ENCODE measurements around the gene STK11.

Gene STK11

DNA sequence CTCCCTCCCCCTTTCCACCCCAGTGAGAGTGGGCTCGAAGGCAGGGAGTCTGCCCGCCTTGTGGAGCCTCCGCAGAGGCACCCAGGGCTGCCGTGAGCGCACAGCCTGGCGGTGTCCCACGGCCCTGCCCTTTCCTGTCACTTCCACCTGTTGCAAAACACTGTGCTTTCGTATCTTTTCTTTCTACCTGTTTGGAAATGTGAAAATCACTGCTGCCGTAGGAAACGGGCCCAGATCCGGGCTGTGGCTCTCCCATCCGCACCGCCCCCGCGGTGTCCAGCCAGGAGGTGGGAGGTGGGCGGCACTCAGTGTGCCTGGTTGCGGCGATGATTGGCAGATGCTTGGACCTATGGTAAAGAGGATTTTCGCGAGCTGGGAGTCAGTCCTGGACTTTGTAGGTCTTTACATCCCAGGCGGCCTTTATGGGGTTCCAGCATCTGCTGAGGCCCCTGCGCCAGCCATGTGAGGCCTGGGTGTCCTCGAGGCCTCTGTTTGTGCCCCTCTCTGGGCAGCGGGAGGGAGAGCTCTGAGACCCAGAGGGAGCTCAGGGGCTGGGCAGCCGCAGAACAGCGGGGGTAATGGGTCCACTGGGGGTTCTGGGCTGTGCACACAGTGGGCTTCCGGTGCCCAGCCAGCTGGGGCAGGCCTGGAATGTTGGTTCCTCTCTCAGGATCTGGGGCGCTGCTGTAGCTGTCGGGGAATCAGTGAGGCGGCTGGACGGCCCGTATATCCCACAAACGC lies 6.1 kb downstream of the STK11 start:
- DNase-seq, result no peak

DNA sequence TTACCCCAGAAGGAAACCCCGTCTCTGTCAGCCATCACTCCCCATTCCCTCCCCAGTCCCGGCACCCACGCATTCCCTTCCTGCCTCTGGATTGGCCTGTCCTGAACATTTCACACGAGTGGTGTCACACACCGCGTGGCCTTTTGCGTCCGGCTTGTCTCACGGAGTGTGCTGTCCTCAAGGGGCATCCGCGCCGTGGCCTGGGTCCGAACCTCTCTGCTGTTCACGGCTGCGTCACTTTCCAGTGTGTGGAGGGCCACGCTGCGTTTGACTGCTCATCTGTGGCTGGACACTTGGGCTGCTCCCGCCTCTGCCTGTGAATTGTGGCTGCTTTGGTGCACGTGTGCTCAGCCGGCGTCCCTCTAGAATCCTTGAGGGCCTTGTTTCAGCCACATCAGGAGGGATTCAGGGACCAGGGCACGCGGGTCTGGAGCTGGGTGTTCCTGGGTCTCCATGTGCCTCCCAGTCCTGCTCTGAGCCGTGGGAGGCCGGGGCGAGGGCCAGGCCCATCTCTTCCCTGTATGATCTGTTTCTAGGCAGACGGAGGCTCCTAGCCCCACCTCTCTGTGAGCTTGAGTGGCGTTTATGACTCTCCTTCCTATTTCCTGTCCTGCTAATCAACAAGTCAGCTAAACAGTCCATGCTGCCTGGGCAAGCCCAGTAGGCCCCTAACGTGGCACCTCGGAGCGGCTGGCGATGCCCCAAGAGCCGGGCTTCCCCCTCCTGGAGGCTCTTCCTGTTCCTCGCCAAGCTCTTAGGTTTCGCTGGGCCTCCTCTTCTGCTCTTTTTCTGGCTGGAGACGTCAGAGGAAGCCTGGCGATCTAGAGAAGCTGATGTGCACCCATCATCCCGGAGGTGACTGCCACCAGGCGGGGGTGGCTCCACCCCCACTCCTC lies 8.1 kb downstream of the STK11 start:
- DNase-seq, result no peak

DNA sequence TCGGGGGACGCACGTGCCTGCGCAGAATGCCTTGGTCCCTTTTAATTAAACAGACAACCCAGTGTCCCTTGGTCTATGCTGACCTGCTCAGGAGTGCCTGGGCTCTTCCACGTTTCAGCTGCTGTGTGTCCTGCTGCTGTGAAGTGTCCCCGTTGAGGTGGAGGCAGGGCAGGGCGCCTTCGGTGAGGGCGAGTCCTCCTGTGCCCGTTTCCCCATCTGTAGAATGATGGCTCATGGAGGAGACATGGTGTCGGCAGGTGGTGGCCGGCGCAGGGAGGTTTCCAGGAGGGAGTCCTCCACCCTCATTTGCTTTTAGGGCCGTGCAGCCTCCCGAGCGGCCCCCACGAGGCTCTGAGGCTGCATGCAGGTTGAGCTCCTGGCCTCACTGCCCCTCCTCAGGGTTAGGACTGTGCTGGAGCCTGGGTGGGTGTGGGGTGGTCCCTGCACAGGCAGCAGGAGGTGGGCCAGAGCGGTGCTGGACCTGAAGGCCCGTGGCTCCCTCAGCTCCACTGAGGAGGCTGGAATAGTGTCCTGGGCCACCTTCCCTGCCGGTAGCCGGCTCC lies 8.8 kb downstream of the STK11 start:
- DNase-seq, result no peak

DNA sequence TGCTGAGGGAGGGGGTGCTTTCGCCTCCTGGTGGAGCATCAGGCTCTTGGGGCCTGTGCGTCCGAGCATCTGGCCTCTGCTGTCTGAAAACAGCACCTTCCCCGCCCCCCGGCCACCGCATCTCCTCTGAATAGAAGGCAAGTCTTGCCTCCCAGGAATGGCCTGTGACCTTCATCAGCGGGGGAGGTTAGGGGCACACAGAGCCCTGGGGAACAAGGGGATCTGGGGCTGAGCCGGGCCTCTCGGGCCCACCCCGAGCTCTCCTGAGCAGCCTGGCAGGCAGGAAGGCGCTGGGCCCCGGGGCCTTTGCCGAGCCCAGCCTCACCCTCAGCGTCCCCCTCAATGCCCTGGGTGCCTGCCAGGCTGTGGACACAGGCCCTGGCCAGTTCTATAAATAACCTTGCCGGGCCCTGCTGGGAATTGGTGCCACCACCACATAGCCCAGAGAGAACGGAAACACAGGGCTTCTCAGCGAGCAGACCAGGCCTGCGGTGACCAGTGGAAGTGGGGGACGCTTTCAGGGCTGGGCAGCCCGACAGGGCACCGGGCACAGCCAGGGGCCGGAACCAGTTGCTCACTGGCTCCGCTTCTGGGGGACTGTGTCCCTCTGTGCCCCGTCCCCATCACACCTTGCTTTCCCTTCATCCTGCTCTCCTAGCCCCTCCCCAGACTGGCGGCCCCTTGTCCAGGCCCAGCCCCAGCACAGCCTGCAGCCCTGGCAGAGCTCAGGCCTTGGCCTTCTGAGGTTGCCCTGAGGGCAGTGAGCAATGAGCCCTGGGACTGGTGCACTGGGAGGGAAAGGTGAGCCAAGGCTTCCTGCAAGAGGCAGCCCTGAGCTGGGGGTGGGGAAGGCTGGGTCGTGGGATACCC lies 9.5 kb downstream of the STK11 start:
- DNase-seq, result no peak

DNA sequence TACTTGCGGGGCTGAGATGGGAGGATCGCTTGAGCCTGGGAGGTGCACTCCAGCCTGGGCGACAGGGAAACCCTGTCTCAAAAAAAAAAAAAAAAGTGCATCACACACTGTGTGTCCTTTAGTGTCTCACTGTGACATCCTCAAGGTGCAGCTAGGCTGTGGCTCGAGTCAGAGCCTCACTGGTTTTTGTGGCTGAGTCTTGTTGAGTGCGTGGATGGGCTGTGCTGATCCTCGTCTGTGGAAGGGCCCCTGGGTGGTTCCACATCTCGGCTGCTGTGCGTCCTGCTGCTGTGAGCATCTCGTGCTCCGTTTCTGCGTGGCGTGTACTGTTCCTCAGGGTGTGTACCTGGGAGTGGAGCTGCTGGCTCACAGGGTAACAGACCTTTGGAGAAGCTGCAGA lies 11.2 kb downstream of the STK11 start:
- DNase-seq, result no peak

DNA sequence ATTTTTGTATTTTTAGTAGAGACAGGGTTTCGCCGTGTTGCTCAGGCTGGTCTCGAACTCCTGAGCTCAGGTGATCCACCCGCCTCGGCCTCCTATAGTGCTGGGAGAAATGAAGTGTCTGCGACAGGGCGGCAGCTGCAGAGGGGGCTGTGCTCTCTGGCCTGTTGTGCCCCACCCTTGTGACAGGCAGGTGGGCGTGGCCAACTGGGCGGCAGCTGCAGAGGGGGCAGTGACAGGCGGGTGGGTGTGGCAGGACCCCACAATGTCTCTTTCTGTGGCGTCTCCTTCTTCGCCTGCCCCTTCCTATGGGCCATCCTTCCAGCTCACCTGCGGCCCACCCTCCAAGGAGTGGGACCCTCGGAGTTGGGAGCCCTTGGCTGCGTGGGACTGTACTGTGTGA lies 11.8 kb downstream of the STK11 start:
- no peak for DNase-seq

DNA sequence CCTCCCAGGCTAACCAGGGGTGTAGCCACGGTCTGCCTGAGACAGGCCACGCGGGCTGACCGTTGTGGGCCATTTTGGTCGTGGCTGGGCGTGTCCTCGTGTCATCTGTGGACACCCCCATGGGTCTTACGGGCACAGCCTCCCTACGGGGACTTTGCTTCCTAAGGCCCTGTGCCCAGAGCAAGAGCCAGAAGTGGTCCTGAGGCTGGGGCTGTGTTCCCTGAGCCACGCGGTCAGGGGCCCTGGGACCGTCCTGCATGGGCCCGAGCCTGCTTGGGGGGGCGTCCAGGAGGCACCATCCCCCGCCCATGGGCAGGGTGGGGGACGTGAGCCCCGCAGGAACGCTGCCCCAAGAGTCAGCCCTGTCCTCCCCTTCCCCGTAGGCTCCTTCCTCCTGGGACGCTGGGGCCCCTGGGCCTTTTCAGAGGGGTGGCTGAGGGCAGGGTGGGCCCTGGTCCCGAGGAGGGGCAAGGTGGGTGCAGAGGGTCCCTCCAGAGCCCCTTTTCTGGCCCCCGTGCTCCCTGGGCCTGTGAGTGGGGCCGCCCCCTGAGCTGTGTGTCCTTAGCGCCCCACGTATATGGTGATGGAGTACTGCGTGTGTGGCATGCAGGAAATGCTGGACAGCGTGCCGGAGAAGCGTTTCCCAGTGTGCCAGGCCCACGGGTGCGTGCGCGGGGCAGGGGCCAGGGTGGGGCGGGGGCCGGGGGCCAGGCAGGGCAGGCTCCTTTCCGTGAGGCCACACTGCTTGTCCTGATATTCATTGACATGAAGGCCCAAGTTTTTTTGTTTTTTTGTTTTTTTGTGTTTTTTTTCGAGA lies 13.4 kb downstream of the STK11 start:
- no peak for DNase-seq

DNA sequence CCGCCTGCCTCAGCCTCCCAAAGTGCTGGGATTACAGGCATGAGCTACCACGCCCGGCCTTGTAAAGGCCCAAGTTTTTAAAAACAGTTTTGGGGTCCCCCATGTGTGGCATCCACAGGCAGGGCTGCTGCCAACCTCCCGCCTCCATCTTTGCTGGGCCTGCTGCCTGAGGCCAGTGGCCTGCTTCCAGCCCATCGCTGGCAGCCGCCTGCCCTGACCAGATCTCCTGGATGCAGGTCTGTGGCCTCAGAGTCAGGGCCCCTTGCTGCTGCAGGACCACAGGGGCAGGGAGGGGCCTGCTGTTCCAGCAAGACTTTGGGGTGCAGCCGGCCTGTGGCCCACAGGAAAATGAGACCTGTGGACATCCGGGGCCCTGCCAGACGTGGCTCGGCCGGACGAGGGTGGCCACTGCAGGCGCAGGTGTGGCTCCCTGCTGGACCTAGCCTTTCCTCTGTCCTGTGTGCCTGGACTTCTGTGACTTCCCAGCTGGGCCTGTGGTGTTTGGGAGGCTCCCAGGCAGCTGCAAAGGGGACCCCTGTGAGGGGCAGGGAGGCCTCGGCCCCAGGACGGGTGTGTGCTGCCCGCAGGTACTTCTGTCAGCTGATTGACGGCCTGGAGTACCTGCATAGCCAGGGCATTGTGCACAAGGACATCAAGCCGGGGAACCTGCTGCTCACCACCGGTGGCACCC lies 14.4 kb downstream of the STK11 start:
- DNase-seq, result no peak

DNA sequence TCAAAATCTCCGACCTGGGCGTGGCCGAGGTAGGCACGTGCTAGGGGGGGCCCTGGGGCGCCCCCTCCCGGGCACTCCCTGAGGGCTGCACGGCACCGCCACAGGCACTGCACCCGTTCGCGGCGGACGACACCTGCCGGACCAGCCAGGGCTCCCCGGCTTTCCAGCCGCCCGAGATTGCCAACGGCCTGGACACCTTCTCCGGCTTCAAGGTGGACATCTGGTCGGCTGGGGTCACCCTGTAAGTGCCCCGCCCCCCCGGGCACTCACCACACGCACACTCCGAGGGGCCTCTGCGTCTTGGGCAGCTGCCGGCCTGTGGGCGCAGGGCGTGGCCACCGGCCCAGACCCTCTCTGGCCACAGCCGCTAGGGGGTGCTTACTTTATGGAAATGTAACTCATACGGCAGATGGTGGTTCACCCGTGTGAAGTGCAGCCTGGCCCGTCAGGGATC lies 14.9 kb downstream of the STK11 start:
- no peak for DNase-seq

DNA sequence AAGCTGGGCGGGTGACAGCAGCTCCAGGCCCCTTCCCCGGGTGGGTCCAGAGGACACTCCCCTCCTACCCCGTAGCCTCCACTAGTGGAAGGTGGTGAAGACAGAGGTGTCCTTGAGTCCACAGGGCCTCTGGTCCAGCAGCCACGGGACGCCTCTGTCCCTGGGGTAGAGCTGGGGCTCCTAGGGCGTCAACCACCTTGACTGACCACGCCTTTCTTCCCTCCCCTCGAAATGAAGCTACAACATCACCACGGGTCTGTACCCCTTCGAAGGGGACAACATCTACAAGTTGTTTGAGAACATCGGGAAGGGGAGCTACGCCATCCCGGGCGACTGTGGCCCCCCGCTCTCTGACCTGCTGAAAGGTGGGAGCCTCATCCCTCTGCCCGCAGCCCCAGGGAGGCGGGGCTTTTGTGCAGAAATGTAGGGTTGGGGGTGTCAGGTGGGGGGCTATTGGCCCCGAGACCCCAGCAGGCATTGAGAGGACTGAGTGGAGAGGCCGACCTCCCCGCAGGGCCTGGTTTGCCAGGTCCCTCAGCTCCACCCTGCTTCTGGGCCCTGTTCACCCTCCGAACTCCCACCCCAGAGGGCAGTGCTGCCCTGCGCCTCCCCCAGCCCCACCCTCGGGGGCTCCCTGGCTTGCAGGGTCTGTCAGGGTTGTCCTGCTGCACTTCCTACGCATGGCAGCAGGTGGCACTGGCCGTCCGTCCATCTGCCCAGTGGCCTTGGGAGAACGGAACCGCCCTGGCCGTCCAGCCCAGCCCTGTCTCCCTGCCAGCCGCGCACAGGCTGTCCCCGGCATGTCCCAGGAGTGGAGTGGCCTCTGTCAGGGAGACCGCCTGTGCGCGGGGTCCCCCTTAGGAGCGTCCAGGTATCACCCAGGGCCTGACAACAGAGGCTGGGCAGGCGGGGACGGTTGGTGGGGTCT lies 15.7 kb downstream of the STK11 start:
- peak; percentile 77 for DNase-seq

DNA sequence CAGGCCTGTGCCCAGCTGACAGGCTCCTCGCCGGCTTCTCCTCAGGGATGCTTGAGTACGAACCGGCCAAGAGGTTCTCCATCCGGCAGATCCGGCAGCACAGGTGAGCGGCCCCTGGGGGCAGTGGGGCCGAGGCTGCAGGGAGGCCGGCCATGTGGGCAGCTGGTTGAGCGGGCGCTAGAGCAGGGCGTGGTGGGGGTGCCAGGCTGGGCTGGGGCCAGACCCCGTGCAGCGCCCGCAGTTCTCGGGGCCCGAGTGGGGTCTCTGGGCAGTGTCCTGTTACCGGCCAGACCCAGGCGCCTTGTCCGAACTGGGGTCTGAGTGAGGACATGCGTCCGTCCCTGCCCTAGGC lies 16.3 kb downstream of the STK11 start:
- DNase-seq, result no peak

DNA sequence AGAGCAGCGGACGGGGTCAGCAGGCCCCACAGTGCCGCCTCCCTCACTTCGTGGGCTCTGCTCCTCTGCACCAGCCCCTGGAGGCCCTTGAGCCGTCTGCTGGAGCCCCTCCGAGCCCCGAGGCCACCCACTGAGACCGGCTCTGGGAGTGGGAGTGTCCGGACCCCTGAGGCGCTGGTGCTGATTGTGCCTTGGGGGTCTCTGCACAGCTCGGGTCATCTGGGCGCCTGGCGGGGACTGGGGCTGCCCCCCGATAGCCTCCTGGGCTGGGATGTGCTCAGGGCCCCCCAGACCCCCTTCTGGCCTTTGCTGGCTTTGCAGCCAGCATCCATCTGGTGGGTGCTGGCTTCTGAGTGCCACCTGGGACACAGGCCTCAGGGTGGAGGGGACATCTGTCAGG lies 16.8 kb downstream of the STK11 start:
- DNase-seq, result no peak

DNA sequence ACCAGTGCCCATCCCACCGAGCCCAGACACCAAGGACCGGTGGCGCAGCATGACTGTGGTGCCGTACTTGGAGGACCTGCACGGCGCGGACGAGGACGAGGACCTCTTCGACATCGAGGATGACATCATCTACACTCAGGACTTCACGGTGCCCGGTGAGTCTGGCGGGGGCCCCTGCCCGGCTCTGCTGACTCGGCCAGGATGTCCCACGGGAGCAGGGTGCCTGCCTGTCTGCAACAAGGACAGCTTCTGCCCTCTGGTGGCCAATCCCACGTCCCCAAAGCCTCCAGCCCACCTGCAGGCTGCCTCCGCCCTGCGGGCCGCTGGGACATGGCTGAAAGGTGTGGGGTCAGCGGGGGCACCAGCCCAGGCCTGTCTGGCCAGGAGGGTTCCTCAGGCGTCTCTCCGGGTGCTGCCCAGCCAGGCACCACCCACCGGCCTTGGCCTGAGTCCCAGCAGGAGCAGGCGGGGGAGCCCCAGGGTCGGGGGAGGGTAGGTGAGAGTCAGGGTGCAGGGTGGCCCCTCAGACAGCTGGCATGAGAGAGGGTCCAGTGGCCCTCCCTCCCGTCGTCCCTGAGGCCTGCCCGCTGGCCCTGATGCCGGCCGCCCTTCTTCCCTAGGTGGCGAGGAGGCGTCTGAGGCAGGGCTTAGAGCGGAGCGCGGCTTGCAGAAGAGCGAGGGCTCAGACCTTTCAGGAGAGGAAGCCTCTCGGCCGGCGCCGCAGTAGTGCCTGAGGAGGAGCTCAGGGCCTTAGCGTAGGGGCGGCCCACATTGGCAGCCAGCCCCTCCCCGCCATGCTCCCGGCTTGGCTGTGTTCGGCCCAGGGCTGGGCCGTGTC lies 17.7 kb downstream of the STK11 start:
- DNase-seq, result no peak

DNA sequence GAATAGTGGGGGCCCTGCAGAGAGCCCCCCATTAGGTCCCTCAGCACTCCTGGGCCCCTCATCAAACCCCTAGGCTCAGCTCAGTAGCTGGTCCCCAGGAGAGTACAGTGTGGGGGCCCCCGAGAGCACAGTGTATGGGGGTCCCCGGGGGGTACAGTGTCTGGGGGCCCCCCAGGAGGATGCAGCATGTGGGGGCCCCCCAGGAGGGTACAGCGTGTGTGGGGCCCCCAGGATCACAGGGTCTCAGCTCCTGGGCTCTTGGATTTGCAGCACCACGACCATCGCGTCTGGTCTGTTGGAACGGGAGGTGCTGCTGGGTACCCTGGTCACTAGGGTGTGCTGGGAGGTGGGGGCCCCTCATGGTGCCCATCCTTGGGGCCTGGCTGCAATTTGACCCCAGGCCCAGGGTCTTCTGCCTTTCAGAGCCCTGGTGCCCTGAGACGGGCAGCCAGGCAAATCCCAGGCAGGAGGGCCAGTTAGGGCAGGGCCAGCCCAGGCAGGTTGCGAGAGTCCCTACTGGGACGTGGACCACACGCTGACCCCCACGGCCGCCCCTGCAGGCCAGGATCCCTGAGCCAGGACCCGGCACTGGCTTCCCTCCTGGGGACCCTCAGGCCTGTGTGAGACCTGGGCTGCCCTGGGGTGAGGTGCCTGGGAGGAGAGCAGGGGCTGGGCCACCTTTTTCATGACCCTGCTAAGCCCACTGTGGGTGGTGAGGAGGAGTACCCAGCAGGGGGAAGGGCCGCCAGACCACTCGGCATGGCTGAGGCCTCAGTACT lies 18.7 kb downstream of the STK11 start:
- no peak for DNase-seq

DNA sequence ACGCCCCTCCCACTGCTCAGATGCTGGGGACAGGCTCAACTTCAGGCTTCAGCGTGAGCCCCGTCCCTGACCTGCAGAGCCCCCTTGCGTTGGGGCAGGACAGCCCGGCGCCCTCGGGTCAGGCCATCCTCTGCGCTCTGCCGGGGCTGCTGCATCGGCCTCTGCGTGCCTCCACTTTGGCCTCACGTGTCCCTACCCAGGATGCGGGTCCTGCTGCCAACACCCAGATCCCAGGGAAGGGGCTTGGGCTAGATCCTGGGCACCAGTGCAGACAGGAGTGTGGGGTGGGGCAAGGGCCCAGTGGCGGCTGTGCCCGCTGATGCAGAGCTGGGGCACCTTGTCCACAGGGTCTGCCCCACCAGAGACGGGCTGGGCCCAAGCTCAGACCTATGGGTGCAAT lies 19.3 kb downstream of the STK11 start:
- no peak for DNase-seq

DNA sequence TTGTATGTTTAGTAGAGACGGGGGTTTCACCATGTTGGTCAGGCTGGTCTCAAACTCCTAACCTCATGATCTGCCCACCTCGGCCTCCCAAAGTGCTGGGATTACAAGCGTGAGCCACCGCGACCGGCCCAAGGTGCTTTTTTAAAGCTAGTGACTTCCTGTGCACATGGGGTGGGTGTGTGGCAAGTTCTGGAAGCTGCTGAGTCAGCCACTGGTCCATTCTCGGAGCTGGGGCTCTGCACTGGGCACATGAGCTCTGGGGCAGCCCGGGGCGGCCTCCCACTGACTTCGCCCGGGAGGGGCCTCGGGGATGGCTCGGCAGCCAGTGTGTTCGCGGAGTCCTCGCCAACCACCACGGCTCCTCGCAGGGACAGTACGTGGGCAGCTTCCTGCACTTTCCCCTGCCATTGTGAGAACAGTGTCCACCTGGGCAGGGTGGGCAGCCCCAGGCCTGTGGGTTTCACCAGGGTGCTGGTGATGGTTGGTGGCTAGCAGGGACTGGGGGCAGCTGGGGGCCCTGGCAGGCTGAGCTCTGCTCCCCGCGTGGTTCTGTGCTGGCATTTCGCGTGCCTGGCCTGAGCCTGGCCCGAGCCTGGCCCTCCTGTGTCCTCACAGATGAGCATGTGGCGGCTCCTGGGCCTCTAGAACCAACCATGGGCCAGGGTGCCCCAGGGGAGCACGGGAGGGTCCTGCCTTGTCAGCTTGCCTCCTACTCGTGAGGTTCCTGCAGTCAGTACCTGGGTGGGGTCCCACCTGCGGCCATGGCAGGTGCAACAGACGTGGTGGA lies 20.1 kb downstream of the STK11 start:
- DNase-seq, result no peak

DNA sequence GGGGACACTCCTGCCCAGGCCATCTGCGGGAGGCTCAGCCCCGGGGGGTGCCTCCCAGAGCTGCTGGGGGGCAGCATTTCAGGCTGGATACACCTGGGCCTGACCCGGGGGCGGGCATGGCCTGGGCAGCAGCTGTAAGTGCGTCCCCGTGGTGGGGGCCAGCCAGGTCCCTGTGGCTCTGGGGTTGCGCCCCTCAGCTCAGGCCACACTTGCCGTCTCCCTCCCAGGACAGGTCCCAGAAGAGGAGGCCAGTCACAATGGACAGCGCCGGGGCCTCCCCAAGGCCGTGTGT lies 20.6 kb downstream of the STK11 start:
- no peak for DNase-seq
